ENCODE data around the gene NDUFB4. TPM values are rescaled to one million over a fixed set of nuclear protein-coding genes. Genes with fewer than 3 reads are reported as not detected.

The NDUFB4 gene
- total RNA-seq, 3 donors from 2014 or later, result 142 to 182 (median 157) TPM

DNA sequence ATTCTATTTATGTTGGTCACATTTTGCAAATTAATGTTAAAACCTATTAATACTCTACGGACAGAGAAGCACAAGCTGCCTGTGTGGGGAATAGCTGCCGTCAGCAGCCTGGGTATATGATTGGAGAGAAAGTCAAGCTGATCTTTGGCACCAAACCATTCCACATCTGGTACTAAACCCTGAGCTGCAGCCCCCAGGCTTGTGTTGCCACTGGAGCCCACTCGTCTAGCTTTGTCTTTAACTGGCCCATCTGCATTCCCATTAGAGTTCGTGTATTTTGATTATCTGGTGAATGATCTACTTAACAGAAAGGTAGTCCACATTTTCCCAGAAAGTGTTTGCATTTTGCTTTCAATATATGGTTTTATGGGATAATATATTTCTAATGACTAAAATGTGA lies 5.4 kb downstream of the NDUFB4 start:
- ATAC-seq (no peak), DNase-seq (no peak)
- intact Hi-C loops (cut with DNase I, micrococcal nuclease), result no loop called here
- Histone ChIP-seq H3K4me3 (no peak overlapping the region), H3K9me3 (no peaks in the 10 kb centered on the region), H3K4me1 (ENCODE audit: low read depth) (peaks cover 20% of the 10 kb centered on the region), H3K36me3 (ENCODE audit: low read depth) (no peaks in the 10 kb centered on the region)
- TF ChIP-seq CTCF (IDR thresholded peaks at IDR 0.05), result no peak

DNA sequence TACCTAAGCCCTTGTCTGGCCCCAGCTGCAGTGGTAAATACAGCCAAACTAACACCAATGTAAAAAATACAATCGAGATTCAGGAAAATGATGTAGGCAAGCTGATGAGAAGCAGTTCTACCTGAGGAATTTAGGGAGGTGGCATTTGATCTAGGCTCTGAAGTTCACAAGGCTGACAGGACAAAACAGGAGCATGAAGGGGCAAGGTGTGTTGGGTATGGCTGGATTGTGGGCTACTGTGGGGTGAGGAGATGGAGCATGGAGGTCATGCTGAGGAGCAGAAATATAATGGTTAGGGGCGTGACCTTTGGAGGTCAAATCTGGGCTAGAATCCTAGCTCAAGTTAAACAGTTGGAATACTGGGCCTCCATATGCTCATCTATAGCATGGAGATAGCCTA lies 6.5 kb downstream of the NDUFB4 start:
- Histone ChIP-seq H3K36me3 (ENCODE audit: low read depth) (no peaks in the 10 kb centered on the region), H3K4me3 (no peak overlapping the region), H3K4me1 (ENCODE audit: low read depth) (peaks cover 12% of the 10 kb centered on the region), H3K9me3 (no peaks in the 10 kb centered on the region)
- DNase-seq (no peak), ATAC-seq (no peak)
- TF ChIP-seq CTCF (IDR thresholded peaks at IDR 0.05), result no peak
- intact Hi-C loops (cut with DNase I, micrococcal nuclease), result no loop called here

GRCh38 chr3:120604382-120604781 lies 8.2 kb downstream of the NDUFB4 start:
- intact Hi-C loops (cut with DNase I, micrococcal nuclease), result no loop called here
- H3K9me3 ChIP-seq, result no peaks in the 10 kb centered on the region
- TF ChIP-seq CTCF (IDR thresholded peaks at IDR 0.05), result no peak
- DNase-seq (no peak), ATAC-seq (no peak)
- H3K4me1 ChIP-seq (ENCODE audit: low read depth), result no peaks in the 10 kb centered on the region
- no peak overlapping the region for H3K4me3 ChIP-seq
- H3K36me3 ChIP-seq (ENCODE audit: low read depth), result no peaks in the 10 kb centered on the region

GRCh38 chr3:120604784-120605183 lies 8.6 kb downstream of the NDUFB4 start:
- Histone ChIP-seq H3K36me3 (ENCODE audit: low read depth) (no peaks in the 10 kb centered on the region), H3K4me3 (no peak overlapping the region), H3K4me1 (ENCODE audit: low read depth) (no peaks in the 10 kb centered on the region), H3K9me3 (no peaks in the 10 kb centered on the region)
- no peak for TF ChIP-seq CTCF (IDR thresholded peaks at IDR 0.05)
- intact Hi-C loops (cut with DNase I, micrococcal nuclease), result no loop called here
- DNase-seq (no peak), ATAC-seq (peak; percentile 25)

DNA sequence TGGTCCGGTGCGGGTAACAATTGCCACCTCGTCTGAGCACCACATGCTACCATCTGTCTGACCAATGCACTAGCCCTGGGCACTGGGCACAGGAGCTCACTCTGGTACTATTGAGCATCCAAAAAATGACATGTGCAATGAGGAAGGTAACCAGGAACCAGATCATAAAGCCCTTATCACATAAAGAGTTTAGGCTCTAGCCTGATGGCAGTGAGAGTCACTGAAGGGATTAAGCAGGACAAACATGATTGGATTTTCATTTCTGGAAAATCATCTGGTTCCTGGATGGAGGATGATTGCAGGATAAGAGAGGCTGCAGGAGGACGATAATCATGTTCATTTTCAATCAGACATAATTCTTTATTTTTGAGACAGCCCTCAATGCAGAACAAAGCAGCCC lies 12.4 kb downstream of the NDUFB4 start:
- H3K9me3 ChIP-seq, result no peaks in the 10 kb centered on the region
- no peaks in the 10 kb centered on the region for H3K4me1 ChIP-seq (ENCODE audit: low read depth)
- intact Hi-C loops (cut with DNase I, micrococcal nuclease), result no loop called here
- no peak for DNase-seq
- no peak for TF ChIP-seq CTCF (IDR thresholded peaks at IDR 0.05)
- no peak for ATAC-seq
- H3K4me3 ChIP-seq, result no peak overlapping the region
- no peaks in the 10 kb centered on the region for H3K36me3 ChIP-seq (ENCODE audit: low read depth)

DNA sequence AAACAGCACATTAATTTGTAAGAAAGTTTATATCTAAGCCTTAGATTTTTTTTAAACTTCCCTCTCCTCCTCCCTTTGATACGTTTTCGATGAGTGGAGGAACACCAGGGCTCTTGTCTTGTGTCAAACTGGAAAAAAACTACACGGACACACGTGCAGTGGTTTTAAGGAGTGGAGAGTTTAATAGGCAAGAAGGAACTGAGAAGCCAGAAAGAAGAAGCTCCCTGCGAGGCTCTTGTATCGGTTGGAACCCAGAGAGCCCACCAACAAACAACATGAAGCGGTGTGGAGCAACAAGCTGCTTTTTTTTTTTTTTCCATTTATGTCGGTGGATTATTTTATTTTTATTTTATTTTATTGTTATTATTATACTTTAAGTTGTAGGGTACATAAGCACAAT lies 18.6 kb downstream of the NDUFB4 start:
- no peak for TF ChIP-seq CTCF (IDR thresholded peaks at IDR 0.05)

More for the DNA sequence above, 18.6 kb downstream of the NDUFB4 start:
- Histone ChIP-seq H3K4me1 (ENCODE audit: low read depth) (peaks cover 4% of the 10 kb centered on the region), H3K36me3 (ENCODE audit: low read depth) (no peaks in the 10 kb centered on the region), H3K9me3 (no peaks in the 10 kb centered on the region), H3K4me3 (no peak overlapping the region)
- intact Hi-C loops (cut with DNase I, micrococcal nuclease), result no loop called here
- ATAC-seq (no peak), DNase-seq (no peak)

Data from mucosa of descending colon (tissue), 3 donors.